CD4-positive, alpha-beta T cell treated with Interleukin-15 for 1 hour (primary cell): Measurements from ENCODE around the gene RSPH10B2.
"Not testable (repeated sequence)": the region's sequence is repeated elsewhere in the genome, so short reads cannot be mapped to it uniquely, and the experiment has no call there.

Source experiments
- DNase-seq: peaks from one replicate; pipeline ENCODE4 v3.0.0-alpha.2; 2020

Gene RSPH10B2

DNA sequence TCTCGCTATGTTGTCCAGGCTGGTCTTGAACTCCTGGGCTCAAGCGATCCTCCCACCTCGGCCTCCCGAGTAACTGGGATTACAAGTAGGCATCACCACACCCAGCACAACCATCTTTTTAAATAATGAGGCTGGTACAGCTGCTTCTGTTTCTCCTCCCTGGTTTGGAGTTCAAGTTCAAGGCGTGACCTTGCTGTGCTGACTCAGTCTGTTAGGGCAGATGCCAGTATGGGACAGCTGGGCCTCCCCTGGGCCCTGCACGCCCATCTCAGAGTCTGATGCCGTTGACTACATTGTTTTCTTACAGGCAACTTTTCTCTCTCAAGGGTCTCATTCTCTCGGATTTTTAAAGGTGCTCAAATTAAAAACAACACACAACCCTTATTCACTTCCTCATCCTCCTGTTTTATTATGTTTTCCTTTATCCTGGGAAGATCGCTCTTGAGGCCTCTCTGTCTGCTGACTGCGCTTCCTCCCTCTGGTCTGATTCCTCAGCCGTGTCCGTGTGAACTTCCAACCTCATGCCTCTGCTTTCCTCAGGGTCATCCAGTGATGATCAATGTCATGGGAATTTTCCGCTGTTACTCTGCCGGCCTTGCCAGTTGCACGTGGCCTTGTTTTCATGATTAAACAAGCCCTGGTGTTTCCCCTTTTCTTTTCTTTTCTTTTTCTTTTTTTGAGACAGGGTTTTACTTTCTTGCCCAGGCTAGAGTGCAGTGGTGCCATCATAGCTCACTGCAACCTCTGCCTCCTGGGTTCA, 38.4 kb downstream of the RSPH10B2 start:
- not testable (repeated sequence) for DNase-seq

DNA sequence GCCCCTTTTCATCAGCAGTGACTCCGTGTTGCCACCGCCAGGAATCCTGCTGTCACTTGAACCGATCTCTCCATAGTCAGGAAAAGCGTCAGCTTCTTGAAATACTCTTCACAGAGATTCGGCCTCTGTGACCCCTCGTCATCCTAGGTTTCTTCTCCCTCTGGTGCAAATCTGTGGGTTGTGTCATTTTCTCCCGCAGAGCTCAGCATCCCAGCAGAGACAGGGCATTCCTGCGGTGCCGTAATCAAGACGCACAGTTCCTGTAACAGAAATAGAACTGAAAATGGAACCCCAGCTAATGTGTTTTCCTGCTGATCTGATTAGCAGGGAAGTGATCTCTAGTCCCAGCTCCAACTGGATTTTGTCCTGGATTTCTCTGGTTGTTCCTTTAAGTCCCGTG, 40.4 kb downstream of the RSPH10B2 start:
- DNase-seq = not testable (repeated sequence)

GRCh38 chr7:6797218-6797617, 43.3 kb downstream of the RSPH10B2 start:
- not testable (repeated sequence) for DNase-seq

DNA sequence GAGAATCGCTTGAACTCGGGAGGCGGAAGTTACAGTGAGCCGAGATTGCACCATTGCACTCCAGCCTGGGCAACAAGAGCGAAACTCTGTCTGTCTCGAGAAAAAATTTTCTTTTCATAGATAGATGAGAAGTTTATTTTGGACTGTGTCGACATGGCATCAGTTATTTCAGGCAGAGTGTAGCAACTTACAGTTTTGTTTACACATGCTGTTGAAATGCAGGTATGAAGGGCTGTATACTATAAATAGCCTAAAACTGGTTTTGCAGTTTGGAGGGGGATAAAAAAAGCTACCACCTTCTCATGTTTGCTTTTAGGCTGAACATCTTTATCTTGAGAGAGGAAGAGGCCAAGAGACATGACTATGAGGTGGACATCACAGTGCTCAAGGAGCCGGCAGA, 44.1 kb downstream of the RSPH10B2 start:
- DNase-seq = not testable (repeated sequence)

GRCh38 chr7:6799887-6800286, 46.0 kb downstream of the RSPH10B2 start:
- DNase-seq = not testable (repeated sequence)

- not testable (repeated sequence) for DNase-seq
Observed at GRCh38 chr7:6800331-6800730, 46.4 kb downstream of the RSPH10B2 start.

- DNase-seq = not testable (repeated sequence)
Observed at GRCh38 chr7:6807393-6807918, 53.6 kb downstream of the RSPH10B2 start.

DNA sequence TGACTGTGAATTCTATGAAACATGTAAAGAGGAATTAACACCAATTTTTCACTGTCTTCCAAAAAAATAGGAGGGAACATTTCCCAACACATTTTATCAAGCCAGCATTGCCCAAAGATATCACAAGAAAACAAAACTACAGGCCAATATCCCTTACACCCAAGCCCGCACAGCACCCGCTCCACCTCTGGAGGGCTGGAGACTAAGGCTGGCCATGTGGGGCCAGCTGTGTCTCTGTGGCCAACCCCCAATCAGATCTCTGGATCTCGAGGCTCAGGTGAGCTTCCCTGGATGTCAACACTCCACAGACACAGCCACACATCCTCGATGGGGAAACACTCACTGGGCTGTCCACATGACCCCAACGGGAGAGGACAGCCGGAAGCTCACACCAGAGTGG, 54.1 kb downstream of the RSPH10B2 start:
- not testable (repeated sequence) for DNase-seq

- not testable (repeated sequence) for DNase-seq
Observed at GRCh38 chr7:6813011-6813410, 59.1 kb downstream of the RSPH10B2 start.

GRCh38 chr7:6815470-6815869, 61.6 kb downstream of the RSPH10B2 start:
- DNase-seq = not testable (repeated sequence)

GRCh38 chr7:6821622-6822021, 67.7 kb downstream of the RSPH10B2 start:
- DNase-seq = not testable (repeated sequence)

GRCh38 chr7:6825236-6826125, 71.6 kb downstream of the RSPH10B2 start:
- not testable (repeated sequence) for DNase-seq

DNA sequence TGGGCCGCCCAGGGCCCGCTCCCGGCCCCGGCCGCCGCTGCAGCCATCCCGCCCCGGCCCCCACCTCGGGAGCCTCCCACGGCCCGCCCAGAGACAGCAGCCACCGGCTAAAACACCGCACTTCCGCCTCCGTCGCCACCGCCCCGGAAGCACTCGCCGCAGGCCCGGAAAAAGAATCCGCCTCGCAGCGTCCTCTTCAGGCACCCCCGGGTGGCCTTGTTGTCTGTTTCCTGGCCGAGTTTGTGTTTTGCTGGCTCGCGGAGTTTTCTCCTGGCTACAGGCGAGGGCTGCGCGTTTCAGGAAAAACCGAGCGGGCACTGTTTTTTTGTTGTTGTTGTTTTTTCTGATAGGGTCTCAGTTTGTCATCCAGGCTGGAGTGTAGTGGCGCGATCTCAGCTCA, 72.2 kb downstream of the RSPH10B2 start, which contains the start of gene CCZ1B:
TSS of gene CCZ1B (minus strand) at position 125 of the 400 bp plus-strand sequence. CDS start at position 47, 78 bp downstream.
- peak; percentile 84 for DNase-seq

DNA sequence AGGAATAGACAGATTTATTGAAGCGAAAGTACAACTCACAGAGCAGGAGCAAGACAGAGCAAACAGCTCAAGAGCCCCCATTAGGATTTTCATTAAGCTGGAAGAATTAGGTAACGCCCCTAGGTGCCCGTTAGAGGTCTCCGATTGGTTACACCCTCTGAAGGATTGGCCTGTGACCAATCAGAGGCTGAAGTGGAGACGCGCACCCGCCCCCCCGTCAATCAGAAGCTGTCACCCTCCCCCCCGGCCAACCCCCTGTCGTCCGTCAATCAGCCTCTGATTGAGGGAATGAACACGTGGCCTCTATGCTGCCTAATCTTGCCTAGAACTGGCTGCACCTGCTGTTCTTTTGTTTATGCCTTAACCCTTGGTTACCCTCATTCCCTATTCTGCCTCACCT, 73.3 kb downstream of the RSPH10B2 start:
- not testable (repeated sequence) for DNase-seq

- not testable (repeated sequence) for DNase-seq
Observed at GRCh38 chr7:6829616-6830015, 75.7 kb downstream of the RSPH10B2 start.

DNA sequence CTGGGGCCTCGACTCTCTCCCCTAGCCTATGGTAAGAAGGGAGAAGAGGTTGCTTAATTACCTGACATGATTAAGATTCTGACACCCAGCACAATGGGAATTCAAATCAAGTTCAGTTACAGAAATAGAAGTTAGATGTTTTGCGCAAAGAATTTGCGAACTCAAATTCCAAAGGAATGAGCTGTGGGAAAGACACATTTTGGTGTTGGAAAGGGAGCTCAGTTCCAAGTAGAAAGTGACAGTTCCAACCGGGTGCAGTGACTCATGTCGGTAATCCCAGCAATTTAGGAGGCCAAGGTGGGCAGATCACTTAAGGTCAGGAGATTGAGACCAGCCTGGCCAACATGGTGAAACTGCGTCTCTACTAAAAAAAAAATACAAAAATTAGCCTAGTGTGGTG, 76.1 kb downstream of the RSPH10B2 start:
- DNase-seq = not testable (repeated sequence)

DNA sequence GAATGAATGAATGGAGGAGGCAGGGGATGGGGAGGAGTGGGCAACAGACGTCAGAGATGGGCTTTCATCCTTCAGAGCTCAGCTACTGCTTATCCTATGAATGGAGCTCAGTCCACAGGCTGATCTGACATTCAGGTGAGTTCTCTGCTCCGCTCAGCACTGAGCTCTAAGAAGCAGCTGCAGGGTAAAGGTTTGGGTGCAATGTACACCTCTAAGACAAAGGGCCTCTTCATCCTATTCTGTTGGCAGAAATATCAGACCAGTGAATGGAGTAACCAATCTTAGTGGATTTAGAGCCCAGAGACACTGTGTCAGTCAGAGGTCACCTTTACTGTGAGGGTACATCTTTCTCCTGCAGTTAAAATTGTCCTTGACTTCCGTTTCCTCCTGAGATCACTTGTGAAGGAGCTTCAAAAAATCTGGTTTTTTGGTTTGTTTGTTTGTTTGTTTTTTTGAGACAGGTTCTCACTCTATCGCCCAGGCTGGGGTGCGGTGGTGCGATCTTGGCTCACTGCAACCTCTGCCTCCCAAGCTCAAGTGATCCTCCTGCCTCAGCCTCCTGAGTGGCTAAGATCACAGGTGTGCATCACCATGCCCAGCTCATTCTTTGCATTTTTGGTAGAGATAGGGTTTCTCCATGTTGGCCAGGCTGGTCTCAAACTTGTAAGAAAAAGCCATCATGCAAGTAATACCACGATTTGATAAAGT, 77.3 kb downstream of the RSPH10B2 start:
- DNase-seq = no peak

- DNase-seq = no peak
Observed at GRCh38 chr7:6833636-6834035, 79.7 kb downstream of the RSPH10B2 start.

GRCh38 chr7:6835521-6835920, 81.6 kb downstream of the RSPH10B2 start:
- DNase-seq = not testable (repeated sequence)

DNA sequence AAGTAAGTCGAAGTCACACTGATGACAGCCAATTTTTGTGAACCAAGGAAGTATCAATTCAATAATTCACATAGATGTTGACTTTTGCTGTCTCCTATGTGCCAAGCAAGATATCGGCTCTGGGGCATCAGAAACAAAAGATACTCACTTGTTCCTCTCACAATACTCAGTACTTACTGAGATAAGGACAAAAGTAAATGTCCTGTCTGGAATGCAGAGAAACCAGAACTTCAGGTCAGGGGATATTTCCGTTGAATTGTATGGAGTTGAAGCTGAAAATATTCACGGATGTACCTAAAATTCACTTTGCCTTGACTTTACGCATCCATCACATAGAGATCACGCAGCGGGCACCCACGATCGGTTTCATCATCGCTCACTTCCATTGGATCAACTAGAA, 83.2 kb downstream of the RSPH10B2 start:
- DNase-seq = not testable (repeated sequence)

DNA sequence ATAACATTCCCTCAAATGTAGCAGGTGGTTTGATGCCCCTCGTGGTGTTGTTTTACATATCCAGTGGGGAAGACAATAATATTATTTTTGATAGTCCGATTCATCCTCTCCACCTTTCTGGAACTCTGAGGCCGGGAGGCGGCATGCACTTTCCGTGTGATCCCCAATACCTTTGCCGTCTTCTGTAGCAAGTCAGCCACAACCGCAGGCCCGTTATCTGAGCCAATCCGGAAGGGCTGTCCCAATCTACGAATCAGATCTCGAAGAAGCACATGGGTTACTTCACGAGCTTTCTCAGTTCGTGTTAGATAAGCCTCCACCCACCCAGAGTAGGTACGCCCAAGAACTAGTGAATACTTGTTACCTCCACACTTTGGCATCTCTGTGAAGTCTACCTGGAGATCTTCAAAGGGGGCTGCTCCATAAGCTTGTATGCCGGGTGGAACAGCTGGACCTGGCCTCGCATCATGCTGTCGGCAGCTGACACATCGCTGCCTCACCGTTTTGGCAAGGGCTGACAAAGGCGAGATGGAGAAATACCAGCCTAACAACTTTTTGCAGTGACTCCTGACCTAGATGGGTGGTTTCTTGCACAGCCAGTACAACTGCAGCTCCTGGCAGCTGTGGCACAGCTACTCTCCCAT, 88.5 kb downstream of the RSPH10B2 start:
- not testable (repeated sequence) for DNase-seq

- not testable (repeated sequence) for DNase-seq
Observed at GRCh38 chr7:6843092-6843491, 89.2 kb downstream of the RSPH10B2 start.
